IMR-90 (cell line): ENCODE data around the gene ARHGEF16. TPM values are rescaled to one million over a fixed set of nuclear protein-coding genes. Genes with fewer than 3 reads are reported as not detected.

Experiments used
- ATAC-seq: fragments of 200-7000 bp; cut with Tn5 transposase; 2 replicates; pipeline ENCODE4 v1.9.1; 2020; ENCODE audit warnings: low read depth, mild to moderate bottlenecking, moderate library complexity
- BruUV-seq: library from RNA; stranded (reverse); fragments of 400-500 nt; replicated peaks from 2 replicates; lab custom pipeline; 2021; lab: Mats Ljungman, UMichigan
- CTCF ChIA-PET: fragments of 300-600 bp; formaldehyde crosslinking; extraction: SDS; loops from one replicate; lab custom pipeline; 2021; ENCODE audit warnings: antibody characterized with exemption; lab: Yijun Ruan, JAX
- POLR2A ChIA-PET: fragments of 300-600 bp; sonication (Branson Sonifier 250); formaldehyde crosslinking; loops from one replicate; lab custom pipeline; 2022; ENCODE audit warnings: antibody characterized with exemption; ENCODE audit not compliant: unreplicated experiment; lab: Charles Lee
- DNase-seq: peaks from one replicate; pipeline ENCODE4 v3.0.0; 2013
- H2AFZ ChIP-seq: replicated peaks from 2 replicates; pipeline ENCODE3; 2013; ENCODE audit warnings: low read length, mild to moderate bottlenecking; ENCODE audit not compliant: poor library complexity
- H2AK5ac ChIP-seq: 2 replicates; pipeline ENCODE4 v1.6.1; 2013; ENCODE audit warnings: low read depth, low read length, inconsistent platforms
- H2AK9ac ChIP-seq: replicated peaks from 2 replicates; pipeline ENCODE3; 2013; ENCODE audit warnings: mild to moderate bottlenecking, low read depth, low read length, moderate library complexity; ENCODE audit not compliant: poor library complexity
- H2BK120ac ChIP-seq: 2 replicates; pipeline ENCODE4 v1.6.1; 2013; ENCODE audit warnings: low read depth, low read length, inconsistent platforms
- H2BK15ac ChIP-seq: 3 replicates; pipeline ENCODE4 v1.6.1; 2013; ENCODE audit warnings: low read depth, low read length, inconsistent platforms
- H2BK20ac ChIP-seq: 2 replicates; pipeline ENCODE4 v1.6.1; 2013; ENCODE audit warnings: low read depth, mild to moderate bottlenecking, inconsistent platforms, low read length, moderate library complexity
- H2BK5ac ChIP-seq: 2 replicates; pipeline ENCODE4 v1.6.1; 2013; ENCODE audit warnings: mild to moderate bottlenecking, low read depth, low read length, inconsistent platforms; ENCODE audit not compliant: poor library complexity, severe bottlenecking
- H3K14ac ChIP-seq: replicated peaks from 2 replicates; pipeline ENCODE4 v1.6.1; 2013; ENCODE audit warnings: low read depth, low read length, inconsistent platforms
- H3K18ac ChIP-seq: 2 replicates; pipeline ENCODE4 v1.6.1; 2013; ENCODE audit warnings: low read depth, low read length, control low read depth
- H3K23ac ChIP-seq: 2 replicates; pipeline ENCODE4 v1.6.1; 2013; ENCODE audit warnings: low read depth, low read length, inconsistent platforms
- H3K27ac ChIP-seq: 2 replicates; pipeline ENCODE4 v1.5.1; 2013; ENCODE audit warnings: mild to moderate bottlenecking, control low read depth, low read length; ENCODE audit not compliant: insufficient read depth
- H3K27me3 ChIP-seq: 2 replicates; pipeline ENCODE4 v1.6.1; 2013; ENCODE audit warnings: low read length; ENCODE audit not compliant: control insufficient read depth, insufficient read depth
- H3K36me3 ChIP-seq: 2 replicates; pipeline ENCODE4 v1.6.1; 2013; ENCODE audit warnings: low read length, mixed read lengths; ENCODE audit not compliant: control insufficient read depth, insufficient read depth
- H3K4ac ChIP-seq: 2 replicates; pipeline ENCODE4 v1.6.1; 2013; ENCODE audit warnings: low read depth, low read length, inconsistent platforms
- H3K4me1 ChIP-seq: 2 replicates; pipeline ENCODE4 v1.6.1; 2013; ENCODE audit warnings: low read length, mixed read lengths; ENCODE audit not compliant: control insufficient read depth, insufficient read depth
- H3K4me2 ChIP-seq: 2 replicates; pipeline ENCODE4 v1.6.1; 2013; ENCODE audit warnings: low read depth, mild to moderate bottlenecking, control low read depth, low read length, moderate library complexity
- H3K4me3 ChIP-seq: 2 replicates; pipeline ENCODE4 v1.5.1; 2013; ENCODE audit warnings: low read depth, mild to moderate bottlenecking, control low read depth, low read length, moderate library complexity; ENCODE audit not compliant: insufficient read depth
- H3K56ac ChIP-seq: 2 replicates; pipeline ENCODE4 v1.6.1; 2013; ENCODE audit warnings: low read length, inconsistent platforms; ENCODE audit not compliant: insufficient read depth; ENCODE audit errors: extremely low read depth
- H3K79me1 ChIP-seq, 2 experiments: 2 replicates each; pipeline ENCODE4 v1.6.1; 2013; ENCODE audit warnings: low read length in 2 of 2, inconsistent platforms in 1 of 2, low read depth in 1 of 2
- H3K9ac ChIP-seq: 2 replicates; pipeline ENCODE4 v1.6.1; 2013; ENCODE audit warnings: low read depth, low read length, control low read depth
- H3K9me1 ChIP-seq: 2 replicates; pipeline ENCODE4 v1.6.1; 2013; ENCODE audit warnings: low read length, inconsistent platforms; ENCODE audit not compliant: insufficient read depth
- H3K9me3 ChIP-seq: 2 replicates; pipeline ENCODE4 v1.6.1; 2013; ENCODE audit warnings: low read length; ENCODE audit not compliant: control insufficient read depth, insufficient read depth
- H4K20me1 ChIP-seq: 2 replicates; pipeline ENCODE4 v1.6.1; 2013; ENCODE audit warnings: low read length, inconsistent platforms; ENCODE audit not compliant: insufficient read depth
- H4K5ac ChIP-seq: 2 replicates; pipeline ENCODE4 v1.6.1; 2013; ENCODE audit warnings: mild to moderate bottlenecking, low read depth, low read length, control low read depth
- H4K8ac ChIP-seq, 2 experiments: 2 replicates each; pipeline ENCODE4 v1.6.1; 2013; ENCODE audit warnings: low read depth in 2 of 2, low read length in 2 of 2, control low read depth in 1 of 2, inconsistent platforms in 1 of 2
- H4K91ac ChIP-seq: 2 replicates; pipeline ENCODE4 v1.6.1; 2013; ENCODE audit warnings: low read depth, low read length, inconsistent platforms; ENCODE audit not compliant: insufficient read depth
- FOS ChIP-seq: fragments of 150-350 bp; IDR thresholded peaks from 2 replicates; pipeline ENCODE4 v1.6.1; 2016; ENCODE audit warnings: low read depth, low read length
- MAFK ChIP-seq: IDR thresholded peaks from 2 replicates; pipeline ENCODE4 v1.6.1; 2012; ENCODE audit warnings: low read depth, low read length, improper control_type of control experiment
- NFE2L2 ChIP-seq: fragments of 150-350 bp; IDR thresholded peaks from 2 replicates; pipeline ENCODE4 v1.6.1; 2016; ENCODE audit warnings: low read depth, mild to moderate bottlenecking, low read length
- POLR2A ChIP-seq: IDR thresholded peaks from 2 replicates; pipeline ENCODE4 v1.6.1; 2012; ENCODE audit warnings: mild to moderate bottlenecking, low read depth, low read length
- RAD21 ChIP-seq: IDR thresholded peaks from 2 replicates; pipeline ENCODE4 v1.6.1; 2012; ENCODE audit warnings: low read length, improper control_type of control experiment
- RCOR1 ChIP-seq: IDR thresholded peaks from 2 replicates; pipeline ENCODE4 v1.6.1; 2012; ENCODE audit warnings: mild to moderate bottlenecking, low read length, improper control_type of control experiment; ENCODE audit not compliant: insufficient replicate concordance
- RFX5 ChIP-seq: IDR thresholded peaks from 2 replicates; pipeline ENCODE4 v1.8.0; 2012; ENCODE audit warnings: low read depth, mild to moderate bottlenecking, low read length, moderate library complexity
- SMC3 ChIP-seq: fragments of 150-350 bp; IDR thresholded peaks from 2 replicates; pipeline ENCODE4 v1.6.1; 2016; ENCODE audit warnings: low read depth, mild to moderate bottlenecking, antibody characterized with exemption, low read length, moderate library complexity
- WGBS, 2 experiments: methylation state at CpG; one replicate each; pipeline versions ENCODE4 v1.1.5 to v1.1.7; 2013; ENCODE audit warnings: missing lambda C conversion rate in 2 of 2; ENCODE audit not compliant: insufficient read length in 1 of 2; ENCODE audit errors: extremely low coverage in 2 of 2; 5-methylcytosine and 5-hydroxymethylcytosine counted together
- dilution Hi-C: fragments of 300-500 bp; cut with HindIII; formaldehyde crosslinking; loops from one replicate; pipeline ENCODE4 v1.14.3; 2018; ENCODE audit warnings: low sequenced_read_pairs; ENCODE audit not compliant: unreplicated experiment
- in situ Hi-C: fragments of 300-500 bp; cut with MboI; formaldehyde crosslinking; loops from 3 replicates; pipeline ENCODE4 v1.14.3; 2019; ENCODE audit warnings: low sequenced_read_pairs, inconsistent platforms, mixed read lengths
- intact Hi-C: fragments of 100-400 bp; cut with micrococcal nuclease; formaldehyde crosslinking; loops from 2 replicates; pipeline ENCODE4 v1.10.0; 2022
- polyA plus RNA-seq, 3 experiments: library from polyadenylated mRNA; depleted of rRNA; stranded (reverse); fragments of >200 nt; gene quantifications; 2 replicates each; pipeline ENCODE4 v1.2.3, GENCODE V29; 2012; ENCODE audit warnings: low replicate concordance in 1 of 3
- total RNA-seq: library from RNA; depleted of rRNA; stranded (reverse); fragments of >200 nt; gene quantifications from 2 replicates; pipeline ENCODE4 v1.2.3, GENCODE V29; 2012
- TF ChIP-seq, protein P1 (sequence below): fragments of 150-350 bp; IDR thresholded peaks from 2 replicates; pipeline ENCODE4 v1.6.1; 2016; ENCODE audit warnings: low read depth, mild to moderate bottlenecking, low read length, moderate library complexity, borderline replicate concordance

The ARHGEF16 gene
- total and polyA plus RNA-seq, 2 of the 4 experiments (the other 2 are of a cell fraction) = 0.18 to 0.39 TPM

DNA sequence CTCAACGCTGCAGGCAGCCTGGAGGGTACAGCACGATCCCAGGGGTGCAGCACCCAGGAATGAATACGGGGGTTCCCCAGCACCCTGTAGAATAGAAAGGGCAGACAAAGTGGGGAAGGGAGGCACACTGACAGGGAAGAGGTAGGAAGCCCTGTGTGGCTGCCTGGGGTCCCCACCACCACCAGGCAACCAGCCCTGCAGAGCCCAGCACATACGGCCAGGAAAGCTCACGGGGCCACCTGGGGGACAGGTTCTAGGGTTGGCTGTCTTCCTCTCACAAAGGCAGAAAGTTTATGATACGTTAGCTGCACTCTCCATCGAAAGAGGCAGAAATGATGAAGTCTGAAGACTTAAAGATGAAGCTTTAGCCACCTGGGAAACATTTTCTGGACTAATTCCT, 52.5 kb downstream of the ARHGEF16 start:
- Histone ChIP-seq H3K4me3 (no peak overlapping the region), H4K5ac (no peak overlapping the region), H3K18ac (no peak overlapping the region), H2BK15ac (no peak overlapping the region), H3K27me3 (no peaks in the 10 kb centered on the region), H3K4me2 (no peak overlapping the region), H2AFZ (no peak overlapping the region), H3K27ac (no peak overlapping the region), H2AK5ac (no peak overlapping the region), H3K36me3 (no peaks in the 10 kb centered on the region), H2BK120ac (no peak overlapping the region), H3K14ac (no peak overlapping the region), H3K9ac (no peak overlapping the region), H2BK20ac (no peak overlapping the region), H4K8ac (no peak overlapping the region), H3K4ac (no peak overlapping the region), H3K4me1 (peaks cover 7% of the 10 kb centered on the region; the same call in 1 of the 2 replicates), H3K9me1 (peaks cover 3% of the 10 kb centered on the region; the same call in 1 of the 2 replicates), H3K79me1 (no peaks in the 10 kb centered on the region), H4K91ac (no peak overlapping the region), H3K56ac (no peak overlapping the region), H4K20me1 (no peaks in the 10 kb centered on the region), H3K23ac (no peak overlapping the region), H3K9me3 (no peaks in the 10 kb centered on the region), H2AK9ac (no peak overlapping the region), H2BK5ac (no peak overlapping the region)
- no peak for DNase-seq
- WGBS, 2 experiments = 71% methylated on average over 4 of the region's 7 CpGs; no CpG with 5 or more reads in 1 of the 2 experiments
- TF ChIP-seq FOS = no peak
- TF ChIP-seq, protein P1, sequence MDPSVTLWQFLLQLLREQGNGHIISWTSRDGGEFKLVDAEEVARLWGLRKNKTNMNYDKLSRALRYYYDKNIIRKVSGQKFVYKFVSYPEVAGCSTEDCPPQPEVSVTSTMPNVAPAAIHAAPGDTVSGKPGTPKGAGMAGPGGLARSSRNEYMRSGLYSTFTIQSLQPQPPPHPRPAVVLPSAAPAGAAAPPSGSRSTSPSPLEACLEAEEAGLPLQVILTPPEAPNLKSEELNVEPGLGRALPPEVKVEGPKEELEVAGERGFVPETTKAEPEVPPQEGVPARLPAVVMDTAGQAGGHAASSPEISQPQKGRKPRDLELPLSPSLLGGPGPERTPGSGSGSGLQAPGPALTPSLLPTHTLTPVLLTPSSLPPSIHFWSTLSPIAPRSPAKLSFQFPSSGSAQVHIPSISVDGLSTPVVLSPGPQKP = no peak
- no peak for TF ChIP-seq SMC3
- TF ChIP-seq NFE2L2 = no peak
- TF ChIP-seq POLR2A = no peak
- TF ChIP-seq RCOR1 = no peak
- TF ChIP-seq RFX5 = no peak
- no peak for TF ChIP-seq RAD21
- TF ChIP-seq MAFK = no peak
- intact Hi-C loops = no loop called here
- ATAC-seq = no peak
- ChIA-PET CTCF (no interaction called here), POLR2A (no interaction called here)
- in situ Hi-C loops = no loop called here
- no TSS peak for BruUV-seq
- dilution Hi-C loops = no loop called here
